ENCODE results near the gene AP3M1.

AP3M1 gene

DNA sequence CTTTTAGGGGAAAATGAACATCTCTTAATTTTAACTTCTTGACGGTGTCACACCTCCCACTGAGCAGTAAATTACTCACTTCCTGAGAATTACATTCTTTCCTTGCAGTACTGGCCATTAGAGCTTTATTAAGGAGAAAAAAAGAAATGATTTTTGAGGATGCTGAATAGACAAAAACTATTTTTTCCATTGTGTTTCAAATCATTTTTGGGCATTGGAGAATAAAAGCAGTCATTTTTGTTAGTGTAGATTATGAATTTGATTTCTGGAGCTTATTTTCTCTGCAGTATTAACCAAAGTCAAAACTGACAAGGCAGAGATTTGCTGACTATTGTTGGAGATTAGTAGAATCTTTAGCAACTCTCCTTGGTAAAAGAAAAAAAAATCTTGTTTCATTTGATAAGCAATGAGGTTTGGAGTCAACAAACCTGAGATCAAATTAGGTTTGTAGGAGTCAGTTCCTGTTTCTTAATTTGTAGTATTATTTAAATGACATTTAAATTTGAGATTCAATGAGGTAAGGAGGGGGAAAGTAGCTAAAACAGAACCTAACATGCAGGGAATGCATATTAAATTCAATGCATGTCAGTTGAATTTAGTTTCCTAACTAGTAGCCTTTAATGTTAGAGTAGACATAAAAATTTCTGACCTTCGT, 70.6 kb downstream of the AP3M1 start:
- TF ChIP-seq TAF1 (IDR thresholded peaks at IDR 0.05; ENCODE audit: low read depth) (no peak), TEAD4 (IDR thresholded peaks at IDR 0.05) (peak; percentile 72), ZBTB7A (IDR thresholded peaks at IDR 0.05; ENCODE audit: low read depth) (no peak), FOXM1 (IDR thresholded peaks at IDR 0.05; ENCODE audit: borderline replicate concordance, low read depth) (peak; percentile 55; the same call in 1 of the 2 replicates), CREB1 (IDR thresholded peaks at IDR 0.05; ENCODE audit: low read depth) (no peak), RAD21 (IDR thresholded peaks at IDR 0.05; ENCODE audit: low read depth) (no peak), YY1 (IDR thresholded peaks at IDR 0.05; ENCODE audit: low read depth) (no peak), EGR1 (IDR thresholded peaks at IDR 0.05) (no peak), CEBPB (IDR thresholded peaks at IDR 0.05) (no peak), EP300 (IDR thresholded peaks at IDR 0.05; ENCODE audit: borderline replicate concordance) (peak; percentile 55; the same call in 1 of the 2 replicates), NFIC (IDR thresholded peaks at IDR 0.05) (no peak)
- TF ChIP-seq, protein P1, sequence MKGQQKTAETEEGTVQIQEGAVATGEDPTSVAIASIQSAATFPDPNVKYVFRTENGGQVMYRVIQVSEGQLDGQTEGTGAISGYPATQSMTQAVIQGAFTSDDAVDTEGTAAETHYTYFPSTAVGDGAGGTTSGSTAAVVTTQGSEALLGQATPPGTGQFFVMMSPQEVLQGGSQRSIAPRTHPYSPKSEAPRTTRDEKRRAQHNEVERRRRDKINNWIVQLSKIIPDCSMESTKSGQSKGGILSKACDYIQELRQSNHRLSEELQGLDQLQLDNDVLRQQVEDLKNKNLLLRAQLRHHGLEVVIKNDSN (IDR thresholded peaks at IDR 0.05) = no peak
- TF ChIP-seq, protein P2, sequence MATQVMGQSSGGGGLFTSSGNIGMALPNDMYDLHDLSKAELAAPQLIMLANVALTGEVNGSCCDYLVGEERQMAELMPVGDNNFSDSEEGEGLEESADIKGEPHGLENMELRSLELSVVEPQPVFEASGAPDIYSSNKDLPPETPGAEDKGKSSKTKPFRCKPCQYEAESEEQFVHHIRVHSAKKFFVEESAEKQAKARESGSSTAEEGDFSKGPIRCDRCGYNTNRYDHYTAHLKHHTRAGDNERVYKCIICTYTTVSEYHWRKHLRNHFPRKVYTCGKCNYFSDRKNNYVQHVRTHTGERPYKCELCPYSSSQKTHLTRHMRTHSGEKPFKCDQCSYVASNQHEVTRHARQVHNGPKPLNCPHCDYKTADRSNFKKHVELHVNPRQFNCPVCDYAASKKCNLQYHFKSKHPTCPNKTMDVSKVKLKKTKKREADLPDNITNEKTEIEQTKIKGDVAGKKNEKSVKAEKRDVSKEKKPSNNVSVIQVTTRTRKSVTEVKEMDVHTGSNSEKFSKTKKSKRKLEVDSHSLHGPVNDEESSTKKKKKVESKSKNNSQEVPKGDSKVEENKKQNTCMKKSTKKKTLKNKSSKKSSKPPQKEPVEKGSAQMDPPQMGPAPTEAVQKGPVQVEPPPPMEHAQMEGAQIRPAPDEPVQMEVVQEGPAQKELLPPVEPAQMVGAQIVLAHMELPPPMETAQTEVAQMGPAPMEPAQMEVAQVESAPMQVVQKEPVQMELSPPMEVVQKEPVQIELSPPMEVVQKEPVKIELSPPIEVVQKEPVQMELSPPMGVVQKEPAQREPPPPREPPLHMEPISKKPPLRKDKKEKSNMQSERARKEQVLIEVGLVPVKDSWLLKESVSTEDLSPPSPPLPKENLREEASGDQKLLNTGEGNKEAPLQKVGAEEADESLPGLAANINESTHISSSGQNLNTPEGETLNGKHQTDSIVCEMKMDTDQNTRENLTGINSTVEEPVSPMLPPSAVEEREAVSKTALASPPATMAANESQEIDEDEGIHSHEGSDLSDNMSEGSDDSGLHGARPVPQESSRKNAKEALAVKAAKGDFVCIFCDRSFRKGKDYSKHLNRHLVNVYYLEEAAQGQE (IDR thresholded peaks at IDR 0.05; ENCODE audit: low read depth) = no peak
- TF ChIP-seq, protein P3, sequence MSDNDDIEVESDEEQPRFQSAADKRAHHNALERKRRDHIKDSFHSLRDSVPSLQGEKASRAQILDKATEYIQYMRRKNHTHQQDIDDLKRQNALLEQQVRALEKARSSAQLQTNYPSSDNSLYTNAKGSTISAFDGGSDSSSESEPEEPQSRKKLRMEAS (IDR thresholded peaks at IDR 0.05) = no peak

DNA sequence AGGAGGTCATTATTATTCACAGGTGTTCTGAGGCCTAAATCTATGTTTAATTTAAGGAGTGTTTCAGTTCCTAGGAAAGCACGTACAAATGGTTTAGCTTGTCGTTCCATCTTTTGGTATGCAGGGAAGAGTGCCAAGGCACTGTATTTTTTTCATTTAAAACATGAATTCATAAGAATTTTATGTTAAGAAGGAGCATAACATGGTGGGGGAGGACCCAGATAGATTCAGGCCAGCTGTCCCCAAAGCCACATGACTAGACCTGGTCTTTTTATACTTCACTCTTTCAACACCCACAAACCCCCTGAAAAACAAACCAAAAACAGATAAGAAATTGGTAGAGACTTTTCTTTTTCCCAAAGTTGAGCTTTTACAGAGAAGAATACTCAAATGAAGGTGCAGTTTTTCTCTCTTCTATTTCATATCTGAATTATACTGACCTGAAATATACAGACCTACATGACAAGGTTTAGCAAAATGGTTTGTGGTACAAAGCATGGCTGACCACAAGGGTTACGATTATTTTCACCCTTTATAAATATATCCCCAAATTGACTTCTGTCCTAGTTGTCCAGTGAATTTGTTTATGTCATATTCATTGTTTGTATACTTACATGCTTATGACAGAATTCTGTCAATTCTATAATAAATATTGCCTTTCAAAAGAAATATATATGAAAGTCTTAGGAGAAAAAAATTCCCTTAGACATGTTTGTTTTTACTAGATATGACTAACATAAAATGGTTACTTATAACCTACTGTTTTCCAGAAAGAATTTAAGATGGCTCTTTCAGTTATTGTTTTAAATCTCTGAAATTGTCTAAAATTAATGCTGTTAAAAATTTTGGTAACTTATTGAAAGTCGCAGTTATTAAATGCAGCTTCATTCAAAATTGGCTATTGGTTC, 71.3 kb downstream of the AP3M1 start:
- TF ChIP-seq CEBPB (IDR thresholded peaks at IDR 0.05) = no peak
- no peak for TF ChIP-seq TAF1 (IDR thresholded peaks at IDR 0.05; ENCODE audit: low read depth)
- TF ChIP-seq CREB1 (IDR thresholded peaks at IDR 0.05; ENCODE audit: low read depth) = no peak
- TF ChIP-seq ZBTB7A (IDR thresholded peaks at IDR 0.05; ENCODE audit: low read depth) = no peak
- no peak for TF ChIP-seq NFIC (IDR thresholded peaks at IDR 0.05)
- TF ChIP-seq TCF12 (IDR thresholded peaks at IDR 0.05; ENCODE audit: low read depth) = no peak
- no peak for TF ChIP-seq EGR1 (IDR thresholded peaks at IDR 0.05)
- TF ChIP-seq, protein P2 (IDR thresholded peaks at IDR 0.05; ENCODE audit: low read depth) = no peak
- TF ChIP-seq YY1 (IDR thresholded peaks at IDR 0.05; ENCODE audit: low read depth) = no peak
- no peak for TF ChIP-seq FOXM1 (IDR thresholded peaks at IDR 0.05; ENCODE audit: borderline replicate concordance, low read depth)
- no peak for TF ChIP-seq TEAD4 (IDR thresholded peaks at IDR 0.05)
- TF ChIP-seq, protein P3 (IDR thresholded peaks at IDR 0.05) = no peak
- no peak for TF ChIP-seq EP300 (IDR thresholded peaks at IDR 0.05; ENCODE audit: borderline replicate concordance)
- TF ChIP-seq, protein P1 (IDR thresholded peaks at IDR 0.05) = no peak
- TF ChIP-seq RAD21 (IDR thresholded peaks at IDR 0.05; ENCODE audit: low read depth) = no peak

DNA sequence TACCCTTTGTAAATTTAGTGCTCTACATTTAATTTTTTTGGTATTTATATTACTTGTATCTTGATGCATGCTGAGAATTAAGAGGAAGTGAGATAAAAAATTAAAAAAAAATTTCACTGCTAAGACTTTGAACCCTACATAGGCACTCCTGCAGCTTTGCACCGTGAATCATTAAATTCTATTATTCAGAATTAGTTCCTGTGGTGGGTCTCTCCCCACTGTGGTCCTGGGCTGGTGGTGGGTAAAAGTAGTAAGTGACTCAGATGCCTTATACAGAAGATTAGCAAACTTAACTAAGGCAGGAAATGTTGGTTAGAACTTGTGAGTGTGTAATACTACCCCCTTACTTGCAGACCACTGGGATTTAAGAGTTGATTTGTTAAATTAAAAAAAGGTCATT, 72.6 kb downstream of the AP3M1 start:
- no peak for TF ChIP-seq CREB1 (IDR thresholded peaks at IDR 0.05; ENCODE audit: low read depth)
- TF ChIP-seq, protein P3 (IDR thresholded peaks at IDR 0.05) = no peak
- TF ChIP-seq NFIC (IDR thresholded peaks at IDR 0.05) = no peak
- TF ChIP-seq, protein P2 (IDR thresholded peaks at IDR 0.05; ENCODE audit: low read depth) = no peak
- TF ChIP-seq TCF12 (IDR thresholded peaks at IDR 0.05; ENCODE audit: low read depth) = no peak
- no peak for TF ChIP-seq FOXM1 (IDR thresholded peaks at IDR 0.05; ENCODE audit: borderline replicate concordance, low read depth)
- no peak for TF ChIP-seq EGR1 (IDR thresholded peaks at IDR 0.05)
- no peak for TF ChIP-seq CEBPB (IDR thresholded peaks at IDR 0.05)
- TF ChIP-seq TEAD4 (IDR thresholded peaks at IDR 0.05) = no peak
- no peak for TF ChIP-seq ZBTB7A (IDR thresholded peaks at IDR 0.05; ENCODE audit: low read depth)
